Islet of Langerhans (tissue), 1 donor: ENCODE results near the gene PEAR1.

ENCODE experiments used
- FAIRE-seq: peaks from one replicate; lab custom pipeline; 2011; peaks lifted over from hg19 to GRCh38; lab: Jason Lieb, UNC

The PEAR1 gene

GRCh38 chr1:156884560-156885184 is 8.8 kb upstream of the PEAR1 start:
- FAIRE-seq = no peak

GRCh38 chr1:156885314-156885713 is 8.2 kb upstream of the PEAR1 start:
- no peak for FAIRE-seq

DNA sequence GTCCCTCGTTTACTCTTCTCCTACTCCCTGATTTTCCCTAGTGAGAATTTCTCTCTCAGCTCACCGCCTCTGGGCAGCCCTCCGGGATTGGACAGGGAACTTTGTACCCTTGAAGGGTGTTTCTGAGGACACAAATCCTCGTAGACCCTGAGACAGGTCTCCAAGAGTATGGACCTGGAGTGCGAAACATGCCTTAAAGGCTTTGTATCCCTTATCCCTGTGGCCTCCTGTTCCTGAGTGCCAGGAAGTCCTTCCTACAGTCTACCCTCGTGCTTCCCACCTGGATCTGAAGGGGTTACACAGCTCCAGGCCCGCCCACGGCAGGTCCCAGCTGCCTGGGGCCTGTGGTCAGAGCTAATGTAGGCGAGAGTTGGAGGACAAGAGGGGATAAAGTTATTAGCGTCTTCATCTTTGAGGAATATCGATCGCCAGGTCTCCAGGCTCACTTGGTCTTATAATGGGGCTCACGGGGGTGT is 7.6 kb upstream of the PEAR1 start:
- no peak for FAIRE-seq

- FAIRE-seq = no peak
These were observed 6.8 kb upstream of the PEAR1 start for GRCh38 chr1:156886583-156887281.

DNA sequence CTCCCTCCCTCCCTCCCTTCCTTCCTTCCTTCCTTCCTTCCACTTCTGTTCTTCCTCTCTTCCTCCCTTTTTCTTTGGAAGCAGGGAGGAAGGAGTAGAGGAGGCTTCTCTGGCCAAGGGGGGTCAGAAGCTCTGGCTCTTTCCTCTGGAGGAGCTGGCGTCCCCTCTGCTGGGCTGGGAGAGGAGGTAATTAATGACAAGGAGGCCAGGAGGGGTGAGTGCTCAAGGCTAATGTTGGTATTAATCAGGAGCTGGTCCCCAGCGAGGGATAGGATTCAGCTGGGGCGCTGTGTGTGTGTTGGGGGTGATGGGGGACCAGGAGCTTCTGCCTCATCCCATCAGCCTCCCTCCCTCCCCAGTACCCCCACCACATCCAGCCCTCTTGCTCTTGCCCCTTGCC is 6.2 kb upstream of the PEAR1 start:
- no peak for FAIRE-seq

DNA sequence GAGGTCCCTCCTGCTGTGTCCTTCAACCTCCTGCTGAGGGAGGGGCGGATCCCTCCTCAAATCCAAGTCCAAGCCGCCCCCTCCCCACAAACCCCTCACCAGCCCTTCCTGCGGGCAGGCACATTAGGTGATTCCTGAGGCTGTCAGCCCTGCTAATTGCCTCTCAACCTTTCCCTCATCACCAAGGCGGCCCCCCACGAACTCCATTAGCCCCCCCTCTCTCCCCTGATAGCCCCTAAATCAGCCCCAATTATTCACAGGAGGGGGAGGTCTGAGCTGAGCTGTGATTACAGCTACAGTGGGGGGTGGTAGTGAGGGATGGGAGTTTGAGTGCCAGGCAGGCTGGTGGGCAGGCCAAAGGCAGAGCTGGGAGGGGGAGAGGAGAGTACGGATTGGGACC is 5.8 kb upstream of the PEAR1 start:
- no peak for FAIRE-seq

DNA sequence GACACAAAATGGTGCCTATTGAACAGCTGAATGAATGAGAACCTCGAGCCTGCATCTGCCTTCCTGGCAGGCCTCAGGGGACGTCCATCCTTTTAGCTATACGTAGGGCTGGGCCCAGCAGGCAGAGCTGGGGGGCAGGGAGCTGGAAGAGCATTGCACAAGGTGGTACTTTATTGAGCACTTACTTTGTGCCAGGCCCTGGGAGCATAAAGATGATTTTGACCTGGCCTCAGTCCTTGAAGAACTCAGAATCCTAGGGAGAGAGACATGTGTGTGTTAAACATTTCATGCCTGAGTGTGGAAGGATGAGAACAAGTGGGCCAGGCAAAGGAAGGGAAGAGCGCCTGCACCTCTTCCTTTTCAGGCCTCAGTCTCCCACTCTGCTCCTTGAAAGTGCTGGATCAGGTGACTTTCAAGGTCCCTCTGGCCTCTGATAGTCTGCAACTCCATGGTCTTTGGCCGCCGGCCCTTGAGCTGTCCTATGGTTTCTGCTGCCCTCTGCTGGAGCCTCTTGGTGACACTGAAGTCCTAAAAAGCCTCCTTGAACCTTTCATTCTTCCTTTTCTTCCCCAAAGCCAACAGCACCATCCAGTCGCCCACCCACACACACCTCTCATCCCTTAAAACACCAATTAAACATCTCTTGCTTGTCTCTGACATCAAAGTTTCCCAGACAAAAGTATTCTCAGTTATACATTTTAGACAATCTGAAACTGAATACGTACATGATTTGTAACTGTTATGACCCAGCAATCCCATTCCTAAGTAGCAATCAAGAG is 3.5 kb upstream of the PEAR1 start:
- FAIRE-seq = no peak

DNA sequence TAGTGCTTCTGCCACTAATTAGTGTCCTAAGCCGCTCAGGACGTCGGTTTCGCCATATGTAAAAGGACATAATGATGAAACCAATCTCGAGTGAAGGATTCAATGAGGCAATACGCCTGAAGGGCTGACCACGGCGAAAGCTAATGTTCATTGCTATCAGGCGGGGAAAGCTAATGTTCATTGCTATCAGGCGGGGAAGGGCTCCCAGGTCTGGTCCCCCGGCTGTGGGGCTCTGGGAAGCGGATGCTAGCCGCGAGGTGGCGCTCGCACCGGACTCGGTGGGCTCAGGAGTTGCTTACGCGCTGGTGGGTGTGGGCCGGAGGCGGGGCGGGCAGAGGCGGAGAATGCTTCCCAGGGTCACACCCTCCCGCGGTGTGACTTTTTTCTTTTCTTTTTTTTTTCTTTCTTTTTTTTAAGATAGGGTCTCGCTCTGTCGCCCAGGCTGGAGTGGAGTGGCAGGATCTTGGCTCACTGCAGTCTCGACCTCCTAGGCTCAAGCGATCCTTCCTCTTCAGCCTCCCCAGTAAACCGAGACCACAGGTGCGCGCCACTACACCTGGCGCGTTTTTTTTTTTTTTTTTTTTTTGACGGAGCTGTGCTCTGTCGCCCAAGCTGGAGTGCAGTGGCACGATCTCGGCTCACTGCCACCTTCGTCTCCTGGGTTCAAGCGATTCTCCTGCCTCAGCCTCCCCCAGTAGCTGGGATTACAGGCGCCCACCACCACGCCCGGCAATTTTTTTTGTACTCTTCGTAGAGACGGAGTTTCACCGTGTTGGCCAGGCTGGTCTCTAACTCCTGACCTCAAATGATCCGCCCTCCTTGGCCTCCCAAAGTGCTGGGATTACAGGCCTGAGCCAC is 1.1 kb upstream of the PEAR1 start:
- FAIRE-seq = no peak

- FAIRE-seq = no peak
These were observed 483 bp downstream of the PEAR1 start for GRCh38 chr1:156894001-156894400.

DNA sequence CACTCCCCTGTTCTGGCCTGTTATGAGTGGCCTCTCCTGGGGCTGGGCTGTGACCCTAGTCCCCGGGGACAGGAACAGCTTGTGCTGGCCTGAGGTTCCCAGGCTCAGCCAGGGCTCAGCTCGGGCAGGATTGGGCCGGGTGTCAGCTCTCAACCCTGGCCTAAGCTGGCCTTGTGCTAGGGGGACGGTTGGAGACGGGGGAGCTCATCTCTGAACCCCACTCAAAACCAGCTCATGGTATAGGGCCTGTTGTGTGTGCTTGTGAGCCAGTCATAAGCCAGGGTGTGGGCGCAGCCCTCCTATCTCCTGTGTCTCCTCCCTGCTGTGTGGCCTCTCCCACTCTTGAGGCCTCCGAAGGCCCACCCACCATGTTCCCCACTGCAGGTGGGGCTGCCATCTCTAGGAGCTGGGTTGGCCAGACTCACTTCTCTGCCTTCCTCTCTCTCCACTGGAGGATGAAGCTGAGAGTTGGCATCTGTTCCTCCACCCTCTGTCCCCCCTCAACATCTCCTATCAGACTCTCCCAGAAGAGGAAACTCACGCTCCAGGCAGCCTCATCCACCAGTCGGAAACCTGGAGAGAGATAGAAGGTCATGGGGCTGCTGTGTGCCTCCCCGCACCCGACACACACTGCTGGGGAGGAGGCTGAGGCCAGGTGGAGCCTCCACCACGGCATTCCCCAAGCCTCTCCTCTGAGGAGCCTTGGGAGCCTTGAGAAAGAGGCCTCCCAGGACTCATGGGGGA is 1.4 kb downstream of the PEAR1 start:
- FAIRE-seq = no peak

DNA sequence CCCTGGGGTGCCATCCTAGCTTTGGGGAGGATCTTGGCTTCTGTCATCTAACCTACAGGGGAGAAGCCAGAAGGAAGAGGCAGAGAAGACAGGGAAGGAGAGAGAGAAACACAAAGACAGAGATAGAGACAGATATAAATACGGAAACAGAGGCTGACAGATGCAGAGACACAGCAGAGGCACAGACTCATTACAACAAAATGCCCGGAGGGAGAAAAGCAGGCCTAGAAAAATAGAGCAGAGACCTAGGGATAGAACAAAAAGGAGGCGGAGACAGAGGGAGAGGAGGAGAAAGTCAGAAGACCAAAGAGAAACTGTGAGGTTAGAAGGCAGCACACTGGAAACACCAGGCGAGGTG is 1.9 kb downstream of the PEAR1 start:
- no peak for FAIRE-seq

GRCh38 chr1:156895927-156896326 is 2.4 kb downstream of the PEAR1 start:
- no peak for FAIRE-seq

DNA sequence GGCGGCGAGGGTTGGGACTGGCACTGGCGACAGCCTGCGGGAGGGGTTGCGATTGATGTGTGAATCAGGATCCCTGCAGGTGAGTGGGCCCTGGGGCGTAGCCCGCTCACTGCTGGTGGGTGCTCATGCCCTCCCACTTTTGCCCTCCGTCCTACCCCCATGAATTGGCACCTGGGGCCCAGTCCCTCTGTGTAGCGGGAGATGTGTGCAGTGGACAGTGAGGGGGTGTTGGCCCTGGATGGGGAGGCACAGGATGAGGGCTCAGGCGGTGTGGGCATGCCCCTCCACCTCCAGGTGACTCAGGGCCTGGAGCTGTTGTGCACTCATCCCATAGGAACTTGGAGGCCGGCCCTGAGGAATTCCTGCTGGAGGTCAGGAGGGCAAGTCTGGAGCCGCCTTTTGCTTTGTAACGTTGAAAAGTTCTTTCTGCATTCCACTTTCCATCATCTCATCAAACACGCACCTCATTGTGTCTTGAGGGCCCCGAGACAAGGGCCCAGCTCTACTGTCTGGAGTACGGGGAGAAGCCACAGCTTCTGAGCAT is 3.0 kb downstream of the PEAR1 start:
- FAIRE-seq = no peak

DNA sequence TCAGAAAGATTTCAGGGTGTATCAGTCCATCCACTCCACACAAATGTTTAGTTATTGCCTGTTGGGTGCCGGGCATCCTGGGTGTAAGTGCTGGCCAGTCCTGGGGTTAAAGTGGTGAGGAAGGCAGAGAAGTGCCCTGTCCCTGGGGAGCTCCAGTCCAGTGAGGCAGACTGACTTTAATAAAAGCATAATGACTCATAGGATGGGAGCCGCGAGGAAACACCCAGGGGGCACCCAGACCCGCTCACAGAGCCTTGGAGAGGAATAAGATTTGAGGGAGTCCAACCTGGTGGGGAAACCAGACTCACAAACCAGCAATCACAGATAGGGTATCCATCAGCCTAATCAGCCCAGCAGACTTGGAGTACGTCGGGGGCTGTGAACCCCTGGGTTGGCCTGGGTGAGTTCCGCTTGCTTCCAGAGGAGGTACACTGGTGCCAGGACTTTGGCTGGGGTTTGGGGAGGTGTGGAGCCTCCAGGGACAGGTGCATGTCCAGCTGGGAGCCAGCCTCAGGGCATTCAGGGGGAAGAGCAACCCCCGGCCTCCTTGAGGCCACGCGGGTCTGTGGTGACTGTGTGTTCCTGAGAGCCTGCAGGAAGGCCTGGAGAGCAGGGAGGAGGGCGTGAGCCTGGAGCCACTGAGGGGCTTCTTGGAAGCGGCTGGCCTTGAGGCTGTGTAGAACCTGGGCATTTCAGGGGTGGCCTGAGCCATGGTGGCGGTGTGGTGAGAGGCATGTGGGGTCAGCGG is 3.7 kb downstream of the PEAR1 start:
- FAIRE-seq = no peak

- no peak for FAIRE-seq
These were observed 4.6 kb downstream of the PEAR1 start for GRCh38 chr1:156898161-156898566.

- FAIRE-seq = no peak
These were observed 5.6 kb downstream of the PEAR1 start for GRCh38 chr1:156898971-156899664.

- no peak for FAIRE-seq
These were observed 6.6 kb downstream of the PEAR1 start for GRCh38 chr1:156899956-156900718.

DNA sequence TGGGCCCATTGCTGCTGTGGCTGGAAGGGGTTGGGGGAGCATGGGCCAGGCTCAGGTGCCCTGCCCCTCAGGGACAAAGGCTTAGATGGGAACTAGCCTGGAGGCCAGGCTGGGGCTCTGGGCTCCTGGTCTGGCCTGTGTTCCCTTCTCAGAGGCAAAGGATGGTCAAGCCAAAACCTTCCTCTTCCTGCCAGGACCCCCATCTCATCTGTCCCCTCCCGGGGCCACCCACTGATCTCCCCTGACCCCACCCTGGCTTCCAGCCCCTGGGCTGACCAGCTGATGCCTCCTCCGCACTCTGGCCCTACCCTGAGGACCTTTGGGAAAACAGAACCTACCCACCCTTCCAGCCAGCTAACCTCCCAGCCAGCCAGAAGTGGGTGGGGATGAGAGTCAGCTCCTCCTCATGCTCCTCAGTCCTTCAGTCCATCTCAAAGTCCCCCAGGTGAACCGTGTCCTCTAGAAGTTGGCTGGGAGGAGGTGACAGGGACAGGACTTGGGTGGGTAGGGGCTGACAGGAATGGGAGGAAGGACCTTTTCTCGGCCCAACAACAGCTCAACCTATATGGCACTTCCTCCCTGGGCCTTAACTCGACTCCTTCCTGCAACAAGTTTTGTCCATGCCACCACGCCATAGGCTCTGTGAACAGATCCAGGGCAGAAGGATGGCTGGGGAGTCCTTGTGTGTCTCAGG is 7.5 kb downstream of the PEAR1 start:
- no peak for FAIRE-seq

GRCh38 chr1:156901590-156901900 is 8.0 kb downstream of the PEAR1 start:
- FAIRE-seq = no peak
